HG03196 (cell line): ENCODE results near the gene MT1F.
A peak's percentile ranks its signal among the peaks of the same experiment; 100 is the strongest.
"Not testable (repeated sequence)": the region's sequence is repeated elsewhere in the genome, so short reads cannot be mapped to it uniquely, and the experiment has no call there.

Experiments used
- ATAC-seq: cut with Tn5 transposase; IDR thresholded peaks from one replicate; pipeline ENCODE4 v1.9.1; 2021; ENCODE audit not compliant: unreplicated experiment

The MT1F gene

GRCh38 chr16:56657555-56658326, at the start of gene MT1F:
TSS of gene MT1F (plus strand) at chr16:56657959. CDS start at chr16:56658059, 100 bp downstream.
- ATAC-seq, result no peak

GRCh38 chr16:56608043-56608875, 49.5 kb upstream of the MT1F start, which contains the start of gene MT2A:
TSS of gene MT2A (plus strand) at chr16:56608584. CDS start at chr16:56608656, 72 bp downstream.
- peak; percentile 87 for ATAC-seq

GRCh38 chr16:56608876-56609462, 48.8 kb upstream of the MT1F start:
- no peak for ATAC-seq

GRCh38 chr16:56609463-56609921, 48.3 kb upstream of the MT1F start:
- ATAC-seq, result peak; percentile 27

- no peak for ATAC-seq
Measured at GRCh38 chr16:56610017-56610608, 47.6 kb upstream of the MT1F start.

- no peak for ATAC-seq
Measured at GRCh38 chr16:56610609-56611111, 47.1 kb upstream of the MT1F start.

- no peak for ATAC-seq
Measured at GRCh38 chr16:56611281-56611833, 46.4 kb upstream of the MT1F start.

GRCh38 chr16:56613706-56614105, 44.1 kb upstream of the MT1F start:
- ATAC-seq, result no peak

GRCh38 chr16:56614549-56614991, 43.2 kb upstream of the MT1F start:
- ATAC-seq, result no peak

GRCh38 chr16:56615353-56615752, 42.4 kb upstream of the MT1F start:
- no peak for ATAC-seq

- ATAC-seq, result no peak
Measured at GRCh38 chr16:56616608-56617211, 41.0 kb upstream of the MT1F start.

- no peak for ATAC-seq
Measured at GRCh38 chr16:56617212-56618085, 40.3 kb upstream of the MT1F start.

GRCh38 chr16:56618138-56618537, 39.6 kb upstream of the MT1F start:
- ATAC-seq, result no peak

GRCh38 chr16:56620339-56620897, 37.3 kb upstream of the MT1F start:
- no peak for ATAC-seq

GRCh38 chr16:56621665-56622445, 35.9 kb upstream of the MT1F start:
- not testable (repeated sequence) for ATAC-seq

- ATAC-seq, result not testable (repeated sequence)
Measured at GRCh38 chr16:56623184-56623583, 34.6 kb upstream of the MT1F start.

GRCh38 chr16:56623637-56624036, 34.1 kb upstream of the MT1F start:
- ATAC-seq, result no peak
